ENCODE data around the gene ZNF446. TPM values are rescaled to one million over a fixed set of nuclear protein-coding genes. Genes with fewer than 3 reads are reported as not detected.
A peak's percentile ranks its signal among the peaks of the same experiment; 100 is the strongest.

ZNF446 gene
- total RNA-seq, 1 donor from 2014 or later, result 42.7 TPM

GRCh38 chr19:58519355-58520256, 43.5 kb downstream of the ZNF446 start, which contains the start of gene ZBTB45:
Gene ZBTB45 (minus strand): TSS chr19:58519810. CDS start chr19:58517673, 2,137 bp downstream.
- intact Hi-C loops (cut with DNase I), result loop anchor here (1.0 to 2.0 kb wide), 10 partner anchors 20 to 192 kb away; partner anchors contain the start of genes CHMP2A, RPS5, TRIM28 and ZNF132
- peak; percentile 76 to 94 (median 93) for TF ChIP-seq CTCF (IDR thresholded peaks at IDR 0.05)
- Histone ChIP-seq H3K9me3 (no peaks in the 10 kb centered on the region), H3K36me3 (peaks cover 24% of the 10 kb centered on the region in 2 donors), H3K4me3 (peak within 1 kb of the TSS; percentile 87 to 90), H3K27me3 (no peaks in the 10 kb centered on the region), H3K4me1 (peaks cover 20 to 29% of the 10 kb centered on the region in 2 donors), H3K27ac (peak within 1 kb of the TSS; percentile 94 to 96)
- DNase-seq (ENCODE audit: low spot score in 2 of 2), result peak; percentile 70 to 96

- intact Hi-C loops (cut with DNase I), result no loop called here
These were observed 44.1 kb downstream of the ZNF446 start for GRCh38 chr19:58520257-58520599.

GRCh38 chr19:58521651-58522050, 45.5 kb downstream of the ZNF446 start:
- H3K27me3 ChIP-seq, result no peaks in the 10 kb centered on the region
- no peaks in the 10 kb centered on the region for H3K9me3 ChIP-seq
- no peak for DNase-seq (ENCODE audit: low spot score in 2 of 2)
- H3K27ac ChIP-seq, result no peak overlapping the region
- peaks cover 20% of the 10 kb centered on the region in 2 donors for H3K4me1 ChIP-seq
- intact Hi-C loops (cut with DNase I), result no loop called here
- no peak overlapping the region for H3K4me3 ChIP-seq
- peaks cover 8 to 9% of the 10 kb centered on the region in 2 donors for H3K36me3 ChIP-seq
- no peak for TF ChIP-seq CTCF (IDR thresholded peaks at IDR 0.05)

More at GRCh38 chr19:58520257-58520599, 44.1 kb downstream of the ZNF446 start:
- no peak for DNase-seq (ENCODE audit: low spot score in 2 of 2)
- no peaks in the 10 kb centered on the region for H3K9me3 ChIP-seq
- peak in 1 of 3 experiments; percentile 15 for TF ChIP-seq CTCF (IDR thresholded peaks at IDR 0.05)
- H3K4me3 ChIP-seq, result peak overlapping the region; percentile 87 to 90
- peak overlapping the region; percentile 94 to 96 for H3K27ac ChIP-seq
- H3K36me3 ChIP-seq, result peaks cover 20 to 23% of the 10 kb centered on the region in 2 donors
- H3K27me3 ChIP-seq, result no peaks in the 10 kb centered on the region
- H3K4me1 ChIP-seq, result peaks cover 20 to 28% of the 10 kb centered on the region in 2 donors

- Histone ChIP-seq H3K4me1 (peaks cover 15 to 16% of the 10 kb centered on the region in 2 donors), H3K27ac (no peak overlapping the region), H3K9me3 (no peaks in the 10 kb centered on the region), H3K4me3 (no peak overlapping the region), H3K36me3 (no peaks in the 10 kb centered on the region), H3K27me3 (no peaks in the 10 kb centered on the region)
- DNase-seq (ENCODE audit: low spot score in 2 of 2), result no peak
- intact Hi-C loops (cut with DNase I), result no loop called here
- no peak for TF ChIP-seq CTCF (IDR thresholded peaks at IDR 0.05)
These were observed 46.6 kb downstream of the ZNF446 start for GRCh38 chr19:58522709-58523108.

GRCh38 chr19:58529405-58529804, 53.3 kb downstream of the ZNF446 start:
- H3K27ac ChIP-seq, result no peak overlapping the region
- DNase-seq (ENCODE audit: low spot score in 2 of 2), result no peak
- no peaks in the 10 kb centered on the region for H3K4me1 ChIP-seq
- H3K36me3 ChIP-seq, result no peaks in the 10 kb centered on the region
- TF ChIP-seq CTCF (IDR thresholded peaks at IDR 0.05), result no peak
- no peaks in the 10 kb centered on the region for H3K27me3 ChIP-seq
- intact Hi-C loops (cut with DNase I), result no loop called here
- H3K9me3 ChIP-seq, result no peaks in the 10 kb centered on the region
- no peak overlapping the region for H3K4me3 ChIP-seq

Other genes with a start within 250 kb of the ZNF446 start
- 3.9 TPM for gene ZNF544, start 247.4 kb upstream of the ZNF446 start, total RNA-seq
- gene ZNF8, start 197.4 kb upstream of the ZNF446 start, total RNA-seq, result 6.0 TPM
- 35.0 TPM for gene ERVK3-1, start 171.0 kb upstream of the ZNF446 start, total RNA-seq
- gene ZSCAN22, start 149.4 kb upstream of the ZNF446 start, total RNA-seq, result 1.9 TPM
- gene A1BG, start 122.9 kb upstream of the ZNF446 start, total RNA-seq, result 0.32 TPM
- not detected for gene ZNF497, start 113.6 kb upstream of the ZNF446 start, total RNA-seq
- not detected for gene ZNF837, start 95.3 kb upstream of the ZNF446 start, total RNA-seq
- gene RPS5, start 89.1 kb upstream of the ZNF446 start, total RNA-seq, result 1,483 TPM
- not detected for gene RNF225, start 80.7 kb upstream of the ZNF446 start, total RNA-seq
- gene ZNF584, start 67.7 kb upstream of the ZNF446 start, total RNA-seq, result 17.9 TPM
- gene ZNF132, start 36.2 kb upstream of the ZNF446 start, total RNA-seq, result 5.2 TPM
- gene ZNF324B, start 24.7 kb upstream of the ZNF446 start, total RNA-seq, result 2.2 TPM
- 2.1 TPM for gene ZNF324, start 9.3 kb upstream of the ZNF446 start, total RNA-seq
- gene SLC27A5, start 35.6 kb downstream of the ZNF446 start, total RNA-seq, result not detected
- 46.5 TPM for gene ZBTB45, start 43.5 kb downstream of the ZNF446 start, total RNA-seq
- 222 TPM for gene TRIM28, start 67.7 kb downstream of the ZNF446 start, total RNA-seq
- gene CHMP2A, start 78.8 kb downstream of the ZNF446 start, total RNA-seq, result 154 TPM
- 14.8 TPM for gene UBE2M, start 82.3 kb downstream of the ZNF446 start, total RNA-seq
- gene MZF1, start 97.0 kb downstream of the ZNF446 start, total RNA-seq, result 77.1 TPM